SK-N-SH treated with all-trans-retinoic acid at 6 μM for 48 hours (cell line): Measurements from ENCODE around the gene THOC2.

Experiments
- ATAC-seq: fragments of 200-7000 bp; cut with Tn5 transposase; 3 replicates; pipeline ENCODE4 v1.9.1; 2020; ENCODE audit warnings: mild to moderate bottlenecking, moderate library complexity
- ARNTL ChIP-seq: fragments of 450-650 bp; formaldehyde crosslinking; IDR thresholded peaks from 2 replicates; pipeline ENCODE4 v1.5.0; 2020; ENCODE audit warnings: low read depth, mild to moderate bottlenecking, moderate library complexity, borderline replicate concordance
- BACH2 ChIP-seq: fragments of 250-450 bp; sonication (Bioruptor Pico); IDR thresholded peaks from 2 replicates; pipeline ENCODE4 v1.9.0; 2021; ENCODE audit warnings: mild to moderate bottlenecking, borderline replicate concordance
- CSDC2 ChIP-seq: fragments of 250-450 bp; sonication (Bioruptor Pico); IDR thresholded peaks from 2 replicates; pipeline ENCODE4 v1.5.0; 2020; ENCODE audit warnings: mild to moderate bottlenecking, moderate library complexity
- ESRRG ChIP-seq: fragments of 250-450 bp; sonication (Bioruptor Pico); IDR thresholded peaks from 2 replicates; pipeline ENCODE4 v1.6.1; 2021; ENCODE audit warnings: mild to moderate bottlenecking
- GLIS3 ChIP-seq: fragments of 250-450 bp; sonication (Bioruptor Pico); IDR thresholded peaks from 2 replicates; pipeline ENCODE4 v1.5.0; 2020; ENCODE audit warnings: mild to moderate bottlenecking, moderate library complexity
- ISL1 ChIP-seq: fragments of 250-450 bp; sonication (Bioruptor Pico); IDR thresholded peaks from 2 replicates; pipeline ENCODE4 v2.1.2; 2022; ENCODE audit warnings: mild to moderate bottlenecking, moderate library complexity
- OSR1 ChIP-seq: fragments of 250-450 bp; sonication (Bioruptor Pico); IDR thresholded peaks from 2 replicates; pipeline ENCODE4 v1.8.0; 2022; ENCODE audit warnings: moderate library complexity, mild to moderate bottlenecking, inconsistent platforms
- TCF4 ChIP-seq: fragments of 250-450 bp; sonication (Bioruptor Pico); IDR thresholded peaks from 2 replicates; pipeline ENCODE4 v1.8.0; 2021; ENCODE audit warnings: mild to moderate bottlenecking, moderate library complexity, borderline replicate concordance
- TOX ChIP-seq: fragments of 250-450 bp; sonication (Bioruptor Pico); IDR thresholded peaks from 2 replicates; pipeline ENCODE4 v1.8.0; 2021; ENCODE audit warnings: mild to moderate bottlenecking, moderate library complexity, borderline replicate concordance
- ZC3H10 ChIP-seq: fragments of 250-450 bp; sonication (Bioruptor Pico); IDR thresholded peaks from 2 replicates; pipeline ENCODE4 v1.5.1; 2021; ENCODE audit warnings: mild to moderate bottlenecking, moderate library complexity
- ZFP3 ChIP-seq: fragments of 250-450 bp; sonication (Bioruptor Pico); IDR thresholded peaks from 2 replicates; pipeline ENCODE4 v1.5.0; 2020; ENCODE audit warnings: mild to moderate bottlenecking, moderate library complexity
- ZFP30 ChIP-seq: fragments of 450-650 bp; formaldehyde crosslinking; IDR thresholded peaks from 2 replicates; pipeline ENCODE4 v1.5.0; 2022; ENCODE audit warnings: mild to moderate bottlenecking, moderate library complexity
- ZNF565 ChIP-seq: fragments of 450-650 bp; formaldehyde crosslinking; conservative IDR thresholded peaks from 2 replicates; pipeline ENCODE4 v1.5.0; 2020; ENCODE audit warnings: low read depth, mild to moderate bottlenecking, moderate library complexity
- ZNF70 ChIP-seq: fragments of 450-650 bp; formaldehyde crosslinking; IDR thresholded peaks from 2 replicates; pipeline ENCODE4 v1.5.0; 2020; ENCODE audit warnings: mild to moderate bottlenecking, moderate library complexity
- ZNF8 ChIP-seq: fragments of 450-650 bp; formaldehyde crosslinking; IDR thresholded peaks from 2 replicates; pipeline ENCODE4 v1.5.0; 2020; ENCODE audit warnings: mild to moderate bottlenecking, moderate library complexity
- TF ChIP-seq, protein P1 (sequence below): fragments of 250-450 bp; sonication (Bioruptor Pico); IDR thresholded peaks from 2 replicates; pipeline ENCODE4 v1.8.0; 2021; ENCODE audit warnings: low read depth, mild to moderate bottlenecking, moderate library complexity, borderline replicate concordance
- TF ChIP-seq, protein P2 (sequence below): fragments of 250-450 bp; sonication (Bioruptor Pico); IDR thresholded peaks from 2 replicates; pipeline ENCODE4 v1.5.1; 2021; ENCODE audit warnings: mild to moderate bottlenecking, moderate library complexity
- TF ChIP-seq, protein P3 (sequence below): fragments of 250-450 bp; sonication (Bioruptor Pico); IDR thresholded peaks from 2 replicates; pipeline ENCODE4 v1.5.1; 2020; ENCODE audit warnings: low read depth, mild to moderate bottlenecking, moderate library complexity
- TF ChIP-seq, protein P4 (sequence below): fragments of 250-450 bp; sonication (Bioruptor Pico); IDR thresholded peaks from 2 replicates; pipeline ENCODE4 v1.8.0; 2020; ENCODE audit warnings: mild to moderate bottlenecking, moderate library complexity, borderline replicate concordance
- TF ChIP-seq, protein P5 (sequence below): fragments of 250-450 bp; sonication (Bioruptor Pico); IDR thresholded peaks from 2 replicates; pipeline ENCODE4 v1.5.0; 2020; ENCODE audit warnings: mild to moderate bottlenecking, moderate library complexity

The THOC2 gene

DNA sequence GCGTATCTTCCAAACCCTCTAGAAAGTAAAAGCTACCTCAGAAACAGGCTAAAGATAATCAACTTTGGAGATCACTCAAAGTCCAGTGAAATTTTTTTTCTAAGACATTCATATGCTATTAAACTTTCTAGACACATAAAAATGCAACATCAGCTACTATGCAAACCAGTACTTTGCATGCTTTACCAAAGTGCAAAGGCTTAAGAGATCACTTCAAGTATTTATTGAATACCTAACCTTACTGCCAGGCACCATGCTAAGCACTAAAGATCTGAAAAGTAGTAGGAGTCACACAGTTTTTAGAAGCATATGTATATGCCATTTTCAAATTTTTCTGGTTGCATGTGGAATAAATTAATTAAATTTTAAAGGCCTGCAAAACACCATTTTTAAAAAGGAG is 115.8 kb downstream of the THOC2 start:
- no peak for TF ChIP-seq TCF4
- TF ChIP-seq, protein P1, sequence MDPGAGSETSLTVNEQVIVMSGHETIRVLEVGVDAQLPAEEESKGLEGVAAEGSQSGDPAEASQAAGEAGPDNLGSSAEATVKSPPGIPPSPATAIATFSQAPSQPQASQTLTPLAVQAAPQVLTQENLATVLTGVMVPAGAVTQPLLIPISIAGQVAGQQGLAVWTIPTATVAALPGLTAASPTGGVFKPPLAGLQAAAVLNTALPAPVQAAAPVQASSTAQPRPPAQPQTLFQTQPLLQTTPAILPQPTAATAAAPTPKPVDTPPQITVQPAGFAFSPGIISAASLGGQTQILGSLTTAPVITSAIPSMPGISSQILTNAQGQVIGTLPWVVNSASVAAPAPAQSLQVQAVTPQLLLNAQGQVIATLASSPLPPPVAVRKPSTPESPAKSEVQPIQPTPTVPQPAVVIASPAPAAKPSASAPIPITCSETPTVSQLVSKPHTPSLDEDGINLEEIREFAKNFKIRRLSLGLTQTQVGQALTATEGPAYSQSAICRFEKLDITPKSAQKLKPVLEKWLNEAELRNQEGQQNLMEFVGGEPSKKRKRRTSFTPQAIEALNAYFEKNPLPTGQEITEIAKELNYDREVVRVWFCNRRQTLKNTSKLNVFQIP (CRISPR knock-in tag) = no peak
- no peak for TF ChIP-seq ESRRG (CRISPR knock-in tag)
- TF ChIP-seq ARNTL (CRISPR knock-in tag) = no peak
- TF ChIP-seq BACH2 (CRISPR knock-in tag) = no peak
- no peak for TF ChIP-seq ZFP30
- TF ChIP-seq ZNF8 (CRISPR knock-in tag) = no peak
- no peak for TF ChIP-seq ZC3H10 (CRISPR knock-in tag)
- TF ChIP-seq, protein P2, sequence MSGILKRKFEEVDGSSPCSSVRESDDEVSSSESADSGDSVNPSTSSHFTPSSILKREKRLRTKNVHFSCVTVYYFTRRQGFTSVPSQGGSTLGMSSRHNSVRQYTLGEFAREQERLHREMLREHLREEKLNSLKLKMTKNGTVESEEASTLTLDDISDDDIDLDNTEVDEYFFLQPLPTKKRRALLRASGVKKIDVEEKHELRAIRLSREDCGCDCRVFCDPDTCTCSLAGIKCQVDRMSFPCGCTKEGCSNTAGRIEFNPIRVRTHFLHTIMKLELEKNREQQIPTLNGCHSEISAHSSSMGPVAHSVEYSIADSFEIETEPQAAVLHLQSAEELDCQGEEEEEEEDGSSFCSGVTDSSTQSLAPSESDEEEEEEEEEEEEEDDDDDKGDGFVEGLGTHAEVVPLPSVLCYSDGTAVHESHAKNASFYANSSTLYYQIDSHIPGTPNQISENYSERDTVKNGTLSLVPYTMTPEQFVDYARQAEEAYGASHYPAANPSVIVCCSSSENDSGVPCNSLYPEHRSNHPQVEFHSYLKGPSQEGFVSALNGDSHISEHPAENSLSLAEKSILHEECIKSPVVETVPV (CRISPR knock-in tag) = no peak
- TF ChIP-seq CSDC2 (CRISPR knock-in tag) = no peak
- TF ChIP-seq, protein P3, sequence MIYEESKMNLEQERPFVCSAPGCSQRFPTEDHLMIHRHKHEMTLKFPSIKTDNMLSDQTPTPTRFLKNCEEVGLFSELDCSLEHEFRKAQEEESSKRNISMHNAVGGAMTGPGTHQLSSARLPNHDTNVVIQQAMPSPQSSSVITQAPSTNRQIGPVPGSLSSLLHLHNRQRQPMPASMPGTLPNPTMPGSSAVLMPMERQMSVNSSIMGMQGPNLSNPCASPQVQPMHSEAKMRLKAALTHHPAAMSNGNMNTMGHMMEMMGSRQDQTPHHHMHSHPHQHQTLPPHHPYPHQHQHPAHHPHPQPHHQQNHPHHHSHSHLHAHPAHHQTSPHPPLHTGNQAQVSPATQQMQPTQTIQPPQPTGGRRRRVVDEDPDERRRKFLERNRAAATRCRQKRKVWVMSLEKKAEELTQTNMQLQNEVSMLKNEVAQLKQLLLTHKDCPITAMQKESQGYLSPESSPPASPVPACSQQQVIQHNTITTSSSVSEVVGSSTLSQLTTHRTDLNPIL (CRISPR knock-in tag) = no peak
- no peak for ATAC-seq

DNA sequence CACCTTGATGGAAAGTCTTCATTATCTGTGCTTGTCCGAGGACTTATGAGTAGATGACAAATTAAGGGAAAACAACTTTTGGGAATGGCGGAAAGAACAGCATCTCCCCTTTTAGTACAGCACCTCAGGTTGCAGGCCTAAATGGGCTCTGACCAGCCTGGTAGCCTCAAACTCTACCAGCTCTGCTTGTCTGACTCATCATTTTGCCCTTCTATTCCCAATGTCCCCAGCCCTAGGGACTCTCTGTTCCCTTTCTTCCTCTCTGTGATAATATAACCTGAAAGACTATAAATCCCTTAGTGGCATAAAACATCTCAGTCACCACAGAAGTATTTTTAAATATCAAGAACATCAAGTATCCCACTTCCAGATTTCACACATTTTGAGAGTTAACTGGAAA is 121.9 kb downstream of the THOC2 start:
- no peak; the same call in 2 of the 3 replicates for ATAC-seq
- TF ChIP-seq BACH2 (CRISPR knock-in tag) = no peak
- TF ChIP-seq OSR1 (CRISPR knock-in tag) = no peak
- TF ChIP-seq, protein P1 (CRISPR knock-in tag) = no peak
- TF ChIP-seq ZNF8 (CRISPR knock-in tag) = no peak
- TF ChIP-seq, protein P4, sequence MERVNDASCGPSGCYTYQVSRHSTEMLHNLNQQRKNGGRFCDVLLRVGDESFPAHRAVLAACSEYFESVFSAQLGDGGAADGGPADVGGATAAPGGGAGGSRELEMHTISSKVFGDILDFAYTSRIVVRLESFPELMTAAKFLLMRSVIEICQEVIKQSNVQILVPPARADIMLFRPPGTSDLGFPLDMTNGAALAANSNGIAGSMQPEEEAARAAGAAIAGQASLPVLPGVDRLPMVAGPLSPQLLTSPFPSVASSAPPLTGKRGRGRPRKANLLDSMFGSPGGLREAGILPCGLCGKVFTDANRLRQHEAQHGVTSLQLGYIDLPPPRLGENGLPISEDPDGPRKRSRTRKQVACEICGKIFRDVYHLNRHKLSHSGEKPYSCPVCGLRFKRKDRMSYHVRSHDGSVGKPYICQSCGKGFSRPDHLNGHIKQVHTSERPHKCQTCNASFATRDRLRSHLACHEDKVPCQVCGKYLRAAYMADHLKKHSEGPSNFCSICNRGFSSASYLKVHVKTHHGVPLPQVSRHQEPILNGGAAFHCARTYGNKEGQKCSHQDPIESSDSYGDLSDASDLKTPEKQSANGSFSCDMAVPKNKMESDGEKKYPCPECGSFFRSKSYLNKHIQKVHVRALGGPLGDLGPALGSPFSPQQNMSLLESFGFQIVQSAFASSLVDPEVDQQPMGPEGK (CRISPR knock-in tag) = no peak
- TF ChIP-seq GLIS3 (CRISPR knock-in tag) = no peak
- TF ChIP-seq ESRRG (CRISPR knock-in tag) = no peak
- TF ChIP-seq ZNF565 (CRISPR knock-in tag) = no peak
- no peak for TF ChIP-seq ZFP3 (CRISPR knock-in tag)
- no peak for TF ChIP-seq TOX (CRISPR knock-in tag)
- TF ChIP-seq, protein P5, sequence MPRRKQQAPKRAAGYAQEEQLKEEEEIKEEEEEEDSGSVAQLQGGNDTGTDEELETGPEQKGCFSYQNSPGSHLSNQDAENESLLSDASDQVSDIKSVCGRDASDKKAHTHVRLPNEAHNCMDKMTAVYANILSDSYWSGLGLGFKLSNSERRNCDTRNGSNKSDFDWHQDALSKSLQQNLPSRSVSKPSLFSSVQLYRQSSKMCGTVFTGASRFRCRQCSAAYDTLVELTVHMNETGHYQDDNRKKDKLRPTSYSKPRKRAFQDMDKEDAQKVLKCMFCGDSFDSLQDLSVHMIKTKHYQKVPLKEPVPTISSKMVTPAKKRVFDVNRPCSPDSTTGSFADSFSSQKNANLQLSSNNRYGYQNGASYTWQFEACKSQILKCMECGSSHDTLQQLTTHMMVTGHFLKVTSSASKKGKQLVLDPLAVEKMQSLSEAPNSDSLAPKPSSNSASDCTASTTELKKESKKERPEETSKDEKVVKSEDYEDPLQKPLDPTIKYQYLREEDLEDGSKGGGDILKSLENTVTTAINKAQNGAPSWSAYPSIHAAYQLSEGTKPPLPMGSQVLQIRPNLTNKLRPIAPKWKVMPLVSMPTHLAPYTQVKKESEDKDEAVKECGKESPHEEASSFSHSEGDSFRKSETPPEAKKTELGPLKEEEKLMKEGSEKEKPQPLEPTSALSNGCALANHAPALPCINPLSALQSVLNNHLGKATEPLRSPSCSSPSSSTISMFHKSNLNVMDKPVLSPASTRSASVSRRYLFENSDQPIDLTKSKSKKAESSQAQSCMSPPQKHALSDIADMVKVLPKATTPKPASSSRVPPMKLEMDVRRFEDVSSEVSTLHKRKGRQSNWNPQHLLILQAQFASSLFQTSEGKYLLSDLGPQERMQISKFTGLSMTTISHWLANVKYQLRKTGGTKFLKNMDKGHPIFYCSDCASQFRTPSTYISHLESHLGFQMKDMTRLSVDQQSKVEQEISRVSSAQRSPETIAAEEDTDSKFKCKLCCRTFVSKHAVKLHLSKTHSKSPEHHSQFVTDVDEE (CRISPR knock-in tag) = no peak
- TF ChIP-seq CSDC2 (CRISPR knock-in tag) = no peak
- no peak for TF ChIP-seq ZC3H10 (CRISPR knock-in tag)
- TF ChIP-seq ZNF70 (CRISPR knock-in tag) = no peak
- TF ChIP-seq ISL1 = no peak
- TF ChIP-seq, all 23 proteins: peak for 0
